ENCODE data around the gene MAPK10. TPM values are rescaled to one million over a fixed set of nuclear protein-coding genes. Genes with fewer than 3 reads are reported as not detected.
"Not testable (repeated sequence)": the region's sequence is repeated elsewhere in the genome, so short reads cannot be mapped to it uniquely, and the experiment has no call there.

MAPK10 gene
- total RNA-seq, 2 experiments from 2014 or later = not detected

DNA sequence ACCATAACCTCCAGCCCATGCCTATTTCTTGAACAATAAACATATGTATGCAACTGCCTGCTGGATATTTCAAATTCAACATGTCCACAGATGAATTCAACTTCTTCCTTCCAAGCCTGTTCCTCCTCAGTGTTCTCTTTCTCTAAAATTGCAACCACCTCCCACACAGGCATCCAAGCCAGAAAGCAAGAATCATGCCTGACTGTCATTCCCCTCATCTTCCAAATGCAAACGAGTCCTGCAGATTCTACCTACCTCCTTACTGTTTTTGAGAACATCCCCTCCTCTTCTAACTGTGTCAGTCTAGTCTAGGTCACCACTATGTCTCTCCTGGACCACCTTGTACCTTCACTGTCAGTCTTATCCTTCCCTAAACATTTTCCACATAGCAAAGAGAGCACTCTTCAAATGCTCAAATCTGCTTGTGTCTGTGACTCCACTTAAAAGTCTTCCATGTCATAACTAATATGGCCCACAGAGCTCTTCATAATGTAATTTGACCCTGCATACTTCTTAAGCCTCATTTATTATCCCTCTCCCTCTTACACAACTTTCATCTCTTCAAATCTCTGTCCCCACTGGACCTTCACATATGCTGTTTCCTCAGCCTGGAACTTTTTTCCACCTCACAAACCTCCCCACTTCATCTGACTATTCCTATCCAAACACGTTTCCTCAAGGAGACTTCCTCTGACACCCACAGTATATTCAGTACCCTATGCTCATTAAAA lies 25.7 kb downstream of the MAPK10 start:
- ATAC-seq (no peak), DNase-seq (no peak)
- Mint-ChIP-seq H3K27me3 (no peaks in the 10 kb centered on the region), H3K9me3 (no peaks in the 10 kb centered on the region), H3K36me3 (ENCODE audit: low read depth) (no peaks in the 10 kb centered on the region), H3K4me3 (no peak overlapping the region), H3K4me1 (ENCODE audit: low read depth) (no peaks in the 10 kb centered on the region), H3K27ac (no peak overlapping the region)
- TF ChIP-seq CTCF (IDR thresholded peaks at IDR 0.05) = no peak
- intact Hi-C loops (cut with micrococcal nuclease) = no loop called here
- ChIA-PET POLR2A (no interaction called here), CTCF (no interaction called here)

- no peak for TF ChIP-seq CTCF (IDR thresholded peaks at IDR 0.05)
- CTCF ChIA-PET = no interaction called here
- Mint-ChIP-seq H3K36me3 (ENCODE audit: low read depth) (no peaks in the 10 kb centered on the region), H3K27me3 (no peaks in the 10 kb centered on the region), H3K4me3 (no peak overlapping the region), H3K4me1 (ENCODE audit: low read depth) (no peaks in the 10 kb centered on the region), H3K9me3 (no peaks in the 10 kb centered on the region), H3K27ac (no peak overlapping the region)
- intact Hi-C loops (cut with micrococcal nuclease) = no loop called here
- POLR2A ChIA-PET = no interaction called here
- DNase-seq (no peak), ATAC-seq (no peak)
Measured at GRCh38 chr4:86333236-86333635, 26.6 kb downstream of the MAPK10 start.

GRCh38 chr4:86330961-86331742 lies 28.7 kb downstream of the MAPK10 start:
- no peaks in the 10 kb centered on the region for H3K27me3 Mint-ChIP-seq

DNA sequence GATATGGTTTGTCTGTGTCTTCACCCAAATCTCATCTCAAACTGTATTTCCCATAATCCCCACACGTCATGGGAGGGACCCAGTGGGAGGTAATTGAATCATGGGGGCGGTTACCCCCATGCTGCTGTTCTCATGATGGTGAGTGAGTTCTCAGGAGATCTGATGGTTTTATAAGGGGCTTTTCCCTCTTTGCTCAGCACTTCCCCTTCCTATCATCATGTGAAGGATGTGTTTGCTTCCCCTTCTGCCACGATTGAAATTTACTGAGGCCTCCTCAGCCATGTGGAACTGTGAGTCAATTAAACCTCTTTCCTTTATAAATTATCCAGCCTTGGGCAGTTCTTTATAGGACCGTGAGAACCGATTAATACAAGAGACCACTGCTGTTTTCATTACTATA lies 29.4 kb downstream of the MAPK10 start:
- H3K36me3 Mint-ChIP-seq (ENCODE audit: low read depth); H3K4me1 Mint-ChIP-seq (ENCODE audit: low read depth); POLR2A ChIA-PET; H3K27ac Mint-ChIP-seq; DNase-seq; H3K27me3 Mint-ChIP-seq; H3K9me3 Mint-ChIP-seq; ATAC-seq; intact Hi-C loops (cut with micrococcal nuclease); H3K4me3 Mint-ChIP-seq; CTCF ChIA-PET: not testable (repeated sequence)

More at GRCh38 chr4:86330961-86331742, 28.7 kb downstream of the MAPK10 start:
- no peak for ATAC-seq
- Mint-ChIP-seq H3K27ac (no peak overlapping the region), H3K4me1 (ENCODE audit: low read depth) (no peaks in the 10 kb centered on the region), H3K9me3 (no peaks in the 10 kb centered on the region), H3K4me3 (no peak overlapping the region), H3K36me3 (ENCODE audit: low read depth) (no peaks in the 10 kb centered on the region)
- DNase-seq = no peak
- POLR2A ChIA-PET = no interaction called here
- CTCF ChIA-PET = no interaction called here
- intact Hi-C loops (cut with micrococcal nuclease) = no loop called here
- no peak for TF ChIP-seq CTCF (IDR thresholded peaks at IDR 0.05)

DNA sequence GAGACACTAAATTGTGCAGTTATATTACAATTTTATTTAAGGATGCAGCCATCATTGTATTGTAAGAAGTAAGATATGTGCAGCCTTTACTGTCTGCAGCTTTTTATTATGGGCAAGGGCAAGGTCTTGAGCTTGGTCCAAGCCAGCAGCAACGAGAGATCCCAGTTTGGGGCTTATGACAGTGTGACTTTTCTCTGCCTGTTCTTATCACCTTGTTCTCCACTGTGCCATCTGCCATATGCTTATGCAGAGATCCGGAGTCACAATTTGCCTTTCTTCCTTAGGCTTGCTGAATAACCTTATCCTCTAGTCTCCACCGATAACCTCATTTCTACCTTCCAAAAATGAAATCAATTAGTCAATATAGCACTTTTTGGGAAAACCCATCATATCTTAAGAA lies 30.4 kb downstream of the MAPK10 start:
- Mint-ChIP-seq H3K4me1 (ENCODE audit: low read depth) (no peaks in the 10 kb centered on the region), H3K9me3 (no peaks in the 10 kb centered on the region), H3K4me3 (no peak overlapping the region), H3K27ac (no peak overlapping the region), H3K36me3 (ENCODE audit: low read depth) (no peaks in the 10 kb centered on the region), H3K27me3 (no peaks in the 10 kb centered on the region)
- ChIA-PET CTCF (no interaction called here), POLR2A (no interaction called here)
- TF ChIP-seq CTCF (IDR thresholded peaks at IDR 0.05) = no peak
- intact Hi-C loops (cut with micrococcal nuclease) = no loop called here
- ATAC-seq (no peak), DNase-seq (no peak)

Data from activated CD8-positive, alpha-beta T cell treated with anti-CD3 and anti-CD28 coated beads for 36 hours (primary cell).